GM08714 (cell line): ENCODE results near the gene MIX23.
A peak's percentile ranks its signal among the peaks of the same experiment; 100 is the strongest.

Experiments used
- H3K4me3 ChIP-seq: fragments of 200-500 bp; sonication (Bioruptor generic); 2 replicates; pipeline ENCODE4 v1.5.1; 2014; ENCODE audit warnings: mild to moderate bottlenecking, low read length, inconsistent platforms
- ZNF274 ChIP-seq: IDR thresholded peaks from 2 replicates; pipeline ENCODE4 v1.6.1; 2012; ENCODE audit warnings: mild to moderate bottlenecking, low read depth, low read length

The MIX23 gene

GRCh38 chr3:122382888-122383666 lies at the start of gene MIX23:
Gene MIX23 (minus strand): TSS chr3:122383231. CDS start chr3:122383224, 7 bp downstream.
- H3K4me3 ChIP-seq: peak within 1 kb of the TSS; percentile 71
- TF ChIP-seq ZNF274: no peak

GRCh38 chr3:122430371-122430770 lies 47.3 kb upstream of the MIX23 start:
- no peak for TF ChIP-seq ZNF274
- H3K4me3 ChIP-seq: no peak overlapping the region

DNA sequence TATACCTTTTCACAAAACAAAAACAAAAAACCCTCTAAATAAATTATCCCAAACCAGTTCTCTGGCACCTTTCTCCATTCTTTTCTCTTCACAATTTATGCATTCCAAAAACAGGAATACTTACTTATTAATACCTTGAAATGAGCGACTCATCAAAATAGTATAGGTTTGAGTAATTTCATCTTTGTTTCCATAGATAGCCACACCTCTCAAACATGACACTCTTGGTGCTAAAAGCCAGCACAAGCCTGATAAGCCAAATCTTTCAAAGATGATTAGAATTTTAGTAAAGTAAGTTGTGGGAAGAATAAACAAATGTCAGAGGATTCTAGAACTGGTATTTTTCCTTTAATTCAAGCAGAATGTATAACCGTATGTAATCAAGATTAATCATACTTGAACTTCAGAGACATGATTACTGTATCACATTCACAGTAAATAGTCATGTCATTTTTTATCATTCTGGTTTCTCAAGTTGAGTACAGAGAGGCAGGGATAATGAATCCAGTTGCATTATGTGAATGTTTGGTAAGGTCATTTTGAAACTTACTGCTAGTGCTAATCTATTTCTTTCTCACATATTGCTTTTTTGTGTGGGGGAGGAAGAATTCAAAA lies 44.9 kb upstream of the MIX23 start:
- TF ChIP-seq ZNF274: no peak
- H3K4me3 ChIP-seq: no peak overlapping the region

GRCh38 chr3:122421836-122422235 lies 38.8 kb upstream of the MIX23 start:
- H3K4me3 ChIP-seq: no peak overlapping the region
- no peak for TF ChIP-seq ZNF274

- no peak for TF ChIP-seq ZNF274
- no peak overlapping the region for H3K4me3 ChIP-seq
These were observed 38.1 kb upstream of the MIX23 start for GRCh38 chr3:122421101-122421500.

DNA sequence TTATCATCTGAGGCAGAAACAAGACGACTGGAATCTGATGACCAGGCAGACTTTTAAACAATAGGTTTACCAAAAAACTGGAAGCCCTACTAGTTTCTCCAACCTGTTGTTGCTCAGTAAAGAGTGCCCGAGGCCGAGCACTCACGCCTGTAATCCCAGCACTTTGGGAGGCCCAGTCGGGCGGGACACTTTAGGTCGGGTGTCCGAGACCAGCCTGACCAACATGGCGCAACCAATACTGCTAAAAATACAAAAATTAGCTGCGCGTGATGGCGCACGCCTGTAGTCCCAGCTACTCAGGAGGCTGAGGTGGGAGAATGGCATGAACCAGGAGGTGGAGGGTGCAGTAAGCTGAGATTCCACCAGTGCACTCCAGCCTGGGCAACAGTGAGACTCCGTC lies 33.9 kb upstream of the MIX23 start:
- TF ChIP-seq ZNF274: no peak
- peak overlapping the region; percentile 73 for H3K4me3 ChIP-seq

DNA sequence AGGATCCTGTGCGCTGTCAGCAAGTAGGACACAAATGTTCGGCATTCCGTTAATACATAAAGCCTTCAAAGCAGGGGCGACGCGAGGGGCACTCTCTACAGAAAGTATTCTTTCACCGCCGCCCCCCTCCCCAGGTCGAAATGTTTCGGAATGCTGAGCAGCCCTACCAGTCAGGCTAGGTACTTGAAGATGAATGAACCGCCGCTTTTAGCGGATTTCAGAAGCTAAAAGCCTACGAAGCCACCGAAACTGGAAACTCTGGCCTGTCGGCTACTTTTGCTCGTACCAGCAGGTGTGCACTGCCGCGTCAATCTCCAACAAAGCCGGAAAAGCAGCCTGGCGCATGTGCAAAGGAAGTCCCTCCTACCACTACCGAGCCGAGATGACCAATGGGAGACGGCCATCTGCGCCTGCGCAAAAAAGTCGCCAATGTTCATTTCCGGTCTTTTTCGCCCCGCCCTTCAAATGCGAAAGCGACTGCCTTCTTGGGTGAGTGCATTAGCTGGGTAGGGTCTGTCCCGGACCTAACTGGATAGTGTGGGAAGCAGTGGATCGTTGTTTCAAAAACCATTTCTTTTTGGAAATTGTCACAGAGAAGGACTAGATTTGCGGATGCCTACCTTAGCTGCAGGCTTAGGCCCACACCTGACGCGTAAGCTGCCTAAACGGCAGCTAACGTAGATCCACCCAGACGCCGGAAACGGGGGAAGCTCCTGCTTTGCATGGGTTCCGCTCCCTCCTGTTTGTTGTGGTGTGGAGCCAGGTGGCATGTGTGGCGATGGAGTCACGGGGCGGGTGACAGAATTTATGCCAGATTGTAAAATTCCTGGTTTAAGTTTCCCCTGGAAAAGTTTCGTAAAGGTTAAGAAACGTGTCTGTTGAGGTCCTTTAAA lies 33.0 kb upstream of the MIX23 start, which contains the start of gene WDR5B:
Gene WDR5B, minus strand, starts transcription at position 301 of the 893 bp plus-strand sequence. CDS start 534 bp downstream, outside the sequence.
- TF ChIP-seq ZNF274: no peak
- H3K4me3 ChIP-seq: peak within 1 kb of the TSS; percentile 86

DNA sequence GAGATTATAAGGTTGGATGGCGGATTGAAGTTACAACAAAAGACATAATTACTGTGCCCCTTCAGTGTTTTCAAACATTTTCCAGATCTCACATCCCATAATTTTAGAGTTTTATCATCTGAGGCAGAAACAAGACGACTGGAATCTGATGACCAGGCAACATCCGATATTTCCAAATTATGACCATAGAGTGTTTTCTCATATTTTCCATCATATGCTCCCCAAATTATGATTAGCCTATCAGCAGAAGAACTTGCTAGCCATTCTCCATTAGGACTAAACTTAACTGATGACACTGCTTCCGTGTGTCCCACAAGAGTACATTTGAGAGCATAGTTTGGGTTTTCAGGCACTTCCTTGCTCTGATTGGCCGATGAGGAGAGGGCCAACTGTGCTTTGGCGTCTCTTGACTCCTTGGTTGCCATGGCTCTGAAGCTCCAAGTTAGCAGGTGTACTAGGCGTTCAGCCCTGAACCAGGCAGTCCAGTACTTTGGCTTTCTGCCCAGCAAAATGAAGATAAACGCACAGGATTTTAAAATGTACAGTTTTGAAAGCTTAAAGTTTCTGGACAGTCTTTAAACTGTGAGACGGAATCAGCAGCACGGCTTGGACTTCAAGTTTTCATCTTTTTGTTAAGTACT lies 32.2 kb upstream of the MIX23 start:
- H3K4me3 ChIP-seq: peak overlapping the region; percentile 86
- TF ChIP-seq ZNF274: no peak

DNA sequence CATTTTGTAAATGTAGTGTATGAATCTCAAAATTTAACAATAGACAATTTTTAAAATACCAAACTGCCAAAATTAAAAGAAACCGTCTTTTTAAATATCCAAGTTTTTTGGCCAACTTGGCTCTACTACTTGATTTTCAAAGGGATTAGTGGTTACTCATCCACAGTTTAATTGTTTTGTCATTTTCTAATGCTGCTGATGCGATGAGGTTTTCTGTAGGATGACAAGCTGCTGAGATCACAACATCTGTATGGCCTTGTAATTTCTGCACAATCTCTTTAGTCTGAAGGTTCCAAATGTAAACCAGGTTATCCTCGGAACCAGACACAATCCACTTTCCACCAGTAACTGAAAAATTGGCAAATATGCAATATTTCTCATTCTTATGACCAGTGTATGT lies 31.4 kb upstream of the MIX23 start:
- no peak overlapping the region for H3K4me3 ChIP-seq
- no peak for TF ChIP-seq ZNF274

DNA sequence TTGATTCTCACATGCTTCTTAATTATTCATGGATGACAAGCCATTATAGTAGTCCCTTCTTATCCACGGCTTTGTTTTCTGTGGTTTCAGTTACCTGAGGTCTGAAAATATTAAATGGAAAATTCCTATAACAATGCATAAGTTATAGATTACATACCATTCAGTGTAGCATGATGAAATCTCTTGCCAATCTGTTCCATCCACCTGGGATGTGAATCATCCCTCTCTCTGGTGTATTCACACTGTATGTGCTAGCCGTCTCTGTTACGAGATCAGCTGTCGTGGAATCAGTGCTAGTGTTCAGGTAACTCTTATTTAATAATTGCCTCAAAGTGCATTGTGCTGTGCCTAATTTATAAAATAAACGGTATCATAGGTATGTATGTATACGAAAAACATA lies 27.6 kb upstream of the MIX23 start:
- H3K4me3 ChIP-seq: no peak overlapping the region
- TF ChIP-seq ZNF274: no peak

DNA sequence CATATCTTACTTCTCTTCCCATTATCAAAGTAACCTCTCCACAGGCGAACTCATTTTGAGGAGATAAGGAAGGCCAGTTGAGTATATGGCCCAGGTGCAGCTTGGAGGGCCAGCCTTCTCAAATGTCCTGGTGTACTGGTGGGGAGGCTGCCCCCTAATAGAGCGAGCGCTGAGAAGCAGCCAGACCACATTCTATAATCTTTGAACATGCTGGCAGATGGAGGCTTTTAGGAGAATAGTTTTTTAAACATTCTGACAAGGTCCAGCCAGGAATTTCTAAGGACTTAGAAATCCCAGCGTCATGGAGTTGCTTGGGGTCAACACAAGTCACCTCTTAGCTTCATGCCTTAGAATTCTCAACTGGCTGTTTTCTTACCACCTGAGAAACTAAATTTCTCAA lies 27.1 kb upstream of the MIX23 start:
- no peak overlapping the region for H3K4me3 ChIP-seq
- no peak for TF ChIP-seq ZNF274

- no peak for TF ChIP-seq ZNF274
- H3K4me3 ChIP-seq: peak overlapping the region; percentile 51; the same call in 1 of the 2 replicates
These were observed 26.4 kb upstream of the MIX23 start for GRCh38 chr3:122409446-122409845.

GRCh38 chr3:122407946-122408345 lies 24.9 kb upstream of the MIX23 start:
- H3K4me3 ChIP-seq: no peak overlapping the region
- TF ChIP-seq ZNF274: no peak

DNA sequence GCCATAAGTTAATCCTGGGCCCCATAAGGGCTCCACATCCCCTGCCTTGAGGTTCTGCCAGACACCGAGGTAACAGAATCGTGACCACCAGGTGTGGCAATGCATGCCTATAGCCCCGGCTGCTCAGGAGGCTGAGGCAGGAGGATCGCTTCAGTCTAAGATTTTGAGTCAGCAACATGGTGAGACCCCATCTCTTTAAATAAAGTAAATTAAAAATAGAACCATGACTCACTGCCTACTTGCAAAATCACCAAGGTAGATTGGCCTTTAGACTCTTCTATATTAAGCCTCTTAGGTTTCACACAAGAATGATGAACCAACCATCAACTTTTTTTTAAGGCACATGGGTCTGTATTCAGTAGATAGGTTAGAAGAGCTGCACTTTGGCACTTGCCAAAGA lies 23.2 kb upstream of the MIX23 start:
- no peak for TF ChIP-seq ZNF274
- H3K4me3 ChIP-seq: no peak overlapping the region
